ENCODE data around the gene RPL9. TPM values are rescaled to one million over a fixed set of nuclear protein-coding genes. Genes with fewer than 3 reads are reported as not detected.
A peak's percentile ranks its signal among the peaks of the same experiment; 100 is the strongest.
"Not testable (repeated sequence)": the region's sequence is repeated elsewhere in the genome, so short reads cannot be mapped to it uniquely, and the experiment has no call there.

Gene RPL9
- total RNA-seq, 1 donor: 1,596 TPM

DNA sequence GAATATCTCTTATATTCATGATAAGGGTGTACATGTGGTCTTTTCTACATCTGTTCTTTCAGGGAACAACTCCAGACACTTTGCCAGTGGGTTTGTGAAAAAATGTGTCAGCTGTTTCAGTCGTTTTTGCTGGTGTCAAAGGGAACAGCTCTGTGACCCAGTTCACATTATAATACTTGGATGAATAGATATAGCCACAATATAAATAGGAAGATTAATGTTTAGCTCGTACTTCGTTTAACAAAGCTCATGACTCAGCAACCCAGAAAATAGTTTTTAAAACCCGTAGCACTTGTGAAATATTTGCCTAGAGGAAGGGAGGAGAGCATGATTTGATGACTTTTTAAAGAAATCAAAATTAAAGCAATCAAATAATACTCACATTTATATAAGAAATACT lies 8.0 kb upstream of the RPL9 start:
- DNase-seq (ENCODE audit: low read depth): peak; percentile 64
- TF ChIP-seq, protein P1, sequence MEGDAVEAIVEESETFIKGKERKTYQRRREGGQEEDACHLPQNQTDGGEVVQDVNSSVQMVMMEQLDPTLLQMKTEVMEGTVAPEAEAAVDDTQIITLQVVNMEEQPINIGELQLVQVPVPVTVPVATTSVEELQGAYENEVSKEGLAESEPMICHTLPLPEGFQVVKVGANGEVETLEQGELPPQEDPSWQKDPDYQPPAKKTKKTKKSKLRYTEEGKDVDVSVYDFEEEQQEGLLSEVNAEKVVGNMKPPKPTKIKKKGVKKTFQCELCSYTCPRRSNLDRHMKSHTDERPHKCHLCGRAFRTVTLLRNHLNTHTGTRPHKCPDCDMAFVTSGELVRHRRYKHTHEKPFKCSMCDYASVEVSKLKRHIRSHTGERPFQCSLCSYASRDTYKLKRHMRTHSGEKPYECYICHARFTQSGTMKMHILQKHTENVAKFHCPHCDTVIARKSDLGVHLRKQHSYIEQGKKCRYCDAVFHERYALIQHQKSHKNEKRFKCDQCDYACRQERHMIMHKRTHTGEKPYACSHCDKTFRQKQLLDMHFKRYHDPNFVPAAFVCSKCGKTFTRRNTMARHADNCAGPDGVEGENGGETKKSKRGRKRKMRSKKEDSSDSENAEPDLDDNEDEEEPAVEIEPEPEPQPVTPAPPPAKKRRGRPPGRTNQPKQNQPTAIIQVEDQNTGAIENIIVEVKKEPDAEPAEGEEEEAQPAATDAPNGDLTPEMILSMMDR (IDR thresholded peaks at IDR 0.05; ENCODE audit: insufficient read depth, low read depth, low read length): no peak
- H3K4me3 ChIP-seq (ENCODE audit: low read depth, low read length): no peak overlapping the region

DNA sequence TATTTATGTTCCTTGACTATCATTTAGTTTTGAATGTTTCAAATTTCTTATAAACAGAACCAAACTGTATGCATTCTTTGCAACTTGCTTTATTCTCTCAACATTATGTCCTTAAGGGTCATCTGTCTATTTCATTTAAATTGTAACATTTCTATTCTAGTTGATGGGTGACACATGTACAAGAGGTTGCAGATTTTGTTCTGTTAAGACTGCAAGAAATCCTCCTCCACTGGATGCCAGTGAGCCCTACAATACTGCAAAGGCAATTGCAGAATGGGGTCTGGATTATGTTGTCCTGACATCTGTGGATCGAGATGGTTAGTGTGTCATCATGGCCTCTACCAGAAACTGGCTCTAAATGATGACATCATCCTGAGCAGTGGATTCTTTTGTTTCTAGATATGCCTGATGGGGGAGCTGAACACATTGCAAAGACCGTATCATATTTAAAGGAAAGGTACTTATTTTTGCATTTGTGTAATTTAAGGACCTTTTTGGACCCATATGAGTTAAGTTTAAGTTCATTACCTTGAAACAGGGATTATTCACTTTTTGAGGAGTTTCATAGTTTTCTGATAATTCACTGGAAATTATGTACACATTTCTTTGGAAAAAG lies 6.3 kb upstream of the RPL9 start:
- TF ChIP-seq, protein P1 (IDR thresholded peaks at IDR 0.05; ENCODE audit: insufficient read depth, low read depth, low read length): peak; percentile 32
- peak; percentile 93 for DNase-seq (ENCODE audit: low read depth)
- no peak overlapping the region for H3K4me3 ChIP-seq (ENCODE audit: low read depth, low read length)

DNA sequence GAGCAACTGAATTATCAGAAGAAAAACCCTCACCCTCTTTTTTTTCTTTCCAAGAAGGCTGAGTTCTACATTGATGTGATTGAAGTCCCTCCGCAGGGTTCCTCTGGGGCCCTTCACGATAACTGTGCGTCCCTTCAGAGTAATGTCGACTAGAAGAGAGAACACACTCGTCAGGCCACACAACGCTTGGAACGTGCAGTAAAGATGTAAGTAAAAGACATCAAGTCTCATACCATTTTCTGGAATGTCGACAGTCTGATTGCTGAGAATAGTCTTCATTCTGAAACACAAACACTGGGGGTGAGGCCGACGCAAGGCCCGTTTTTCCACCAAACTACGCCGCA lies 589 bp downstream of the RPL9 start:
- H3K4me3 ChIP-seq (ENCODE audit: low read depth, low read length): peak overlapping the region; percentile 98
- not testable (repeated sequence) for DNase-seq (ENCODE audit: low read depth)

DNA sequence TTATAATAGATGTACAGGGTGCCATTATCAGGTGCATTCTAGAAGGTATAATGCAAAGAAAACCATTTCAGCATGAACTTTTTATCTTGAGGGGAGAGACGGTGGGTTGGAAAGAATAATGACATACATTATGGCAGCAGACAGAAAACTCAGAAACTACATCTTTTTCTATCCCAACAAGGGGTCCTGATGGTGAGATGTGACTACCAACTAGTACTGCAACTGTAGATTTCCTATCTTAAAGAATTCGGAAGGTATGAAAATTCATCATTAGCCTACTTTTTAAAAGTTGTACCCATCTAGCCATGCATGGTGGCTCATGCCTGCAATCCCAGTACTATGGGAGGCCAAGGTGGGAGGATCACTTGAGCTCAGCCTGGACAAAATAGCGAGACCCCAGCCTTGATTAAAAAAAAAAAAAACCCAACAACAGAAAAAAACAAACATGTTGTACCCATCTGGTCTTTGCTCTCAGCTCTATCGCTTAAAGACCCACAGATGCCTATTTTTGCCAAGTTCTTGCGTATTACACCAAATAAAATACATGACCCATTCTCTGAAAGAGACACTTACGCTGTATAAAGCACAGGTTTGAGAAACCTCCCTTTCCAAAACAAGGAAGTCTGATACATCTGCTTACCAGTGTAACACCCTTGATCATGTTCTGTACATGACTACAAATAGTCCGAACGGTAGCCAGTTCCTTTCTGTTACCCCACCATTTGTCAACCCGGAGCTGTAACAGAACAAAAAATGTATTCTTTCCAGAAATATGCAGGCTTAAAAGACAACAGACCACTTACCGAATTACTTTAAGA lies 1.6 kb downstream of the RPL9 start:
- peak overlapping the region; percentile 98 for H3K4me3 ChIP-seq (ENCODE audit: low read depth, low read length)
- TF ChIP-seq, protein P1 (IDR thresholded peaks at IDR 0.05; ENCODE audit: insufficient read depth, low read depth, low read length): no peak
- DNase-seq (ENCODE audit: low read depth): no peak

DNA sequence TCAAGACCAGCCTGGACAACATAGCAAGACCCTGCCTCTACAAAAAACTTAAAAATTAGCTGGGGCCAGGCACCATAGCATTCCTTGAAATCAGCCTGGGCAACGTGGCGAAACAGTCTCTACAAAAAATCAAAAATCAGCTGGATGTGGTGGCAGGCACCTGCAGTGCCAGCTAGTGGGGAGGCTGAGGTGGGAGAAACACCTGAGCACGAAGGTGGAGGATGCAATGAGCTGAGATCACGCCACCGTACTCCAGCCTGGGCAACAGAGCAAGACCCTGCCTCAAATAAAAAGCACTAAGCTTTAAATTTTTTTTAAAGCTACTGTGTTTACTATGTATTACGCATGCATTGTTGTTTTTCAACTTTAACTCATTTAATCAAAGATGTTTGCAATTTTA lies 3.2 kb downstream of the RPL9 start:
- no peak for DNase-seq (ENCODE audit: low read depth)
- TF ChIP-seq, protein P1 (IDR thresholded peaks at IDR 0.05; ENCODE audit: insufficient read depth, low read depth, low read length): no peak
- no peak overlapping the region for H3K4me3 ChIP-seq (ENCODE audit: low read depth, low read length)

DNA sequence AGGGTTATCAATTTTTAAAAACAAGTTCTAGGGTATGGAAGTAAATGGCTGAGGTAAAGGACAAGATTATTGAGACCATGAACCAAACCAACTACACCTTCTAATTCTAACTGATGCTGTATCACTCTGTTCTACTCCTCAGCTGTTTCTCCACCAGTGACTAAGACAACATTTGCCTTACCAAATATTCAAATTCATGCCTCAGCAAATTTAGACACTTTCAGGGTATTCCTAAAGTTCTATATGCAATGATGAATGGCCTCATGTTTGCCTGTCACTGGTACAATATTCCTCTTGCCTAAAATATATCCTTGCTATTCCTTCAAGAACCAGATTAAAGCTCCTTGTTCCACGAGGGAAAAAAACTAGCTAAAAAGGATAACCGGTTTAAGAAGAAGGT lies 5.0 kb downstream of the RPL9 start:
- TF ChIP-seq, protein P1 (IDR thresholded peaks at IDR 0.05; ENCODE audit: insufficient read depth, low read depth, low read length): no peak
- H3K4me3 ChIP-seq (ENCODE audit: low read depth, low read length): no peak overlapping the region
- no peak for DNase-seq (ENCODE audit: low read depth)

DNA sequence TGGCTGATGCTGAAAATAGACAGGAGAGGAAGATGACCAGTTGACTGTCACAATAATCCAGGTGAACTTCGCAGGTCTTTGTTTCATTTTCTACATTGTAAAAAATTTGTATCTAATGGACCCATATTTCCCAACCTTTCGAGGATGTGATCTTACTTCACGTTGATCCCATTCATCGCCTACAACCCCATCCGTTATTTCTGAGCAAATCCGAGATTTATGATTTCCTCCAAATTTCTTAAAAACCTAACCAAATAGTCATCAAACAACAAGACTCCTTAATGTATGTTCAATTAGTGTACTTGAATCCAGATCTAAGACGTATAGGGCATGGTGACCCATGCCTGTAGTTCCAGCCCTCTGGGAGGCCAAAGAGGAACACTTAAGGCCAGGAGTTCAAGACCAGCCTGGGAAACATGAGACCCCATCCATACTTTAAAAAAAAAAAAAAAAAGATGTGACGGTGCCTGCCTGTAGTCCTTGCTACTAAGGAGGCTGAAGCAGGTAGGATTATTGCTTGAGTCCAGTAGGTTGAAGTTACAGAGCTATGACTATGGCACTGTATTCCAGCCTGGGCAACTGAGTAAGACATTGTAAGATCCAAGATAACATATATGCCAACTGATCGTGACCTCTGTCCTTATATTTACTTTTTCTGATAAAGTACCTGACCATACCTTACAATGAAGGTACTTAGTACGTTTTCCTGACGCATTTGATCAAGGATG lies 5.7 kb downstream of the RPL9 start:
- DNase-seq (ENCODE audit: low read depth): no peak
- H3K4me3 ChIP-seq (ENCODE audit: low read depth, low read length): no peak overlapping the region
- TF ChIP-seq, protein P1 (IDR thresholded peaks at IDR 0.05; ENCODE audit: insufficient read depth, low read depth, low read length): no peak
